Measurements from ENCODE around the gene CCDC47.

Gene CCDC47

DNA sequence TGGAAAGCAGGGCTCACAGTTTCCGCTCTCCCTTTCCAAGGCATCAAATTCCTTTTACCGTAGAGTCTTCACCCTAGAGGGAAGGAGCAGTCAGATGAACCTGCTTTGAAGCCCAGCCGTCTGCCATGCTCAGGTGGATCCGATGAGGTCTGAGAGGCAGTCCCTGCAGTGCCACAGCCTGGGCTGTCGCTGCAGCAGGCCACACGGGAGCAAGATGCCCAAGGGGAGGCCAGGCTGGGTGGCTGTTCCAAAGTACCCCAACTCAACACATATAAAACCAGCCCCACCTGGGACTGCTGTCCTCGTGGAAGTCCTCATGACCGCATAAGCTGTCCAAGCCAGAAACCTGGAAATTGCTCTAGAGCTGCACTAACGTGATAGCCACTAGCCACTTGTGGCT is 68.6 kb downstream of the CCDC47 start:
- DNase-seq (ENCODE audit: extremely low spot score): no peak
- TF ChIP-seq FOXK2 (IDR thresholded peaks at IDR 0.05): no peak
- ChIA-PET CTCF (interaction anchor here (0.6 kb wide), 1 partner anchor 10 kb away, joined by 3 read pairs; no protein-coding TSS in a partner anchor), POLR2A (no interaction called here)

DNA sequence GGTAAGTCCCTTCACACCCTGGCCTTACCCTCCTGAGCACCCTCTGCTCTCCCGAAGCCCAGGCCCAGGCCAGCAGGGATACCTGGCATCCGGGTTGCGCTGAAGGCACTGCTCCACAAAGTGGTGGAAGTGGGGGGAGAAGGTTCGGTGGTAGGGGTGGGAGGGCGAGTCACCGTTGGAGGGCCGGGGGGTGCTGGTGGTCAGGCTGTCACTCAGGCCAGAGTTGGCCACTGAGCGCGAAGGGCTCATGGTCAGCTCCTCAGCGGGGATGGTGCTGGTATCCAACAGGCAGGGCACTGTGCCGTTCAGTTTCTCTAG is 69.2 kb downstream of the CCDC47 start:
- POLR2A ChIA-PET: interaction anchor here (1.2 to 1.3 kb wide), 2 partner anchors 70 to 82 kb away, joined by 3 read pairs; partner anchors contain the start of genes CCDC47, DDX42 and MAP3K3
- TF ChIP-seq NFRKB (IDR thresholded peaks at IDR 0.05) (no peak), ELF4 (IDR thresholded peaks at IDR 0.05) (no peak), TARDBP (IDR thresholded peaks at IDR 0.05) (no peak), FOXK2 (IDR thresholded peaks at IDR 0.05) (no peak), L3MBTL2 (conservative IDR thresholded peaks at IDR 0.05) (no peak), LEF1 (IDR thresholded peaks at IDR 0.05; ENCODE audit: borderline replicate concordance) (no peak), ZNF384 (IDR thresholded peaks at IDR 0.05) (no peak), FOXA1 (IDR thresholded peaks at IDR 0.05) (no peak), SP1 (IDR thresholded peaks at IDR 0.05) (no peak), HDGF (IDR thresholded peaks at IDR 0.05; ENCODE audit: borderline replicate concordance) (no peak), ARNT (IDR thresholded peaks at IDR 0.05) (no peak), CTBP1 (IDR thresholded peaks at IDR 0.05; ENCODE audit: borderline replicate concordance) (no peak), SUZ12 (IDR thresholded peaks at IDR 0.05) (no peak), BHLHE40 (IDR thresholded peaks at IDR 0.05; ENCODE audit: borderline replicate concordance) (no peak), FOXM1 (IDR thresholded peaks at IDR 0.05; ENCODE audit: borderline replicate concordance) (no peak)
- TF ChIP-seq, protein P1, sequence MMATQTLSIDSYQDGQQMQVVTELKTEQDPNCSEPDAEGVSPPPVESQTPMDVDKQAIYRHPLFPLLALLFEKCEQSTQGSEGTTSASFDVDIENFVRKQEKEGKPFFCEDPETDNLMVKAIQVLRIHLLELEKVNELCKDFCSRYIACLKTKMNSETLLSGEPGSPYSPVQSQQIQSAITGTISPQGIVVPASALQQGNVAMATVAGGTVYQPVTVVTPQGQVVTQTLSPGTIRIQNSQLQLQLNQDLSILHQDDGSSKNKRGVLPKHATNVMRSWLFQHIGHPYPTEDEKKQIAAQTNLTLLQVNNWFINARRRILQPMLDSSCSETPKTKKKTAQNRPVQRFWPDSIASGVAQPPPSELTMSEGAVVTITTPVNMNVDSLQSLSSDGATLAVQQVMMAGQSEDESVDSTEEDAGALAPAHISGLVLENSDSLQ (IDR thresholded peaks at IDR 0.05): no peak
- DNase-seq (ENCODE audit: extremely low spot score): no peak
- CTCF ChIA-PET: no interaction called here

GRCh38 chr17:63703556-63704258 is 69.7 kb downstream of the CCDC47 start:
- CTCF ChIA-PET: no interaction called here
- POLR2A ChIA-PET: interaction anchor here (1.2 to 1.4 kb wide), 3 partner anchors 37 to 82 kb away, joined by 3 to 4 read pairs (median 3); partner anchors contain the start of genes CCDC47, DDX42 and MAP3K3
- TF ChIP-seq LEF1 (IDR thresholded peaks at IDR 0.05; ENCODE audit: borderline replicate concordance) (no peak), ZNF384 (IDR thresholded peaks at IDR 0.05) (no peak), SP1 (IDR thresholded peaks at IDR 0.05) (no peak), L3MBTL2 (conservative IDR thresholded peaks at IDR 0.05) (no peak), TARDBP (IDR thresholded peaks at IDR 0.05) (no peak), HDGF (IDR thresholded peaks at IDR 0.05; ENCODE audit: borderline replicate concordance) (no peak), CTBP1 (IDR thresholded peaks at IDR 0.05; ENCODE audit: borderline replicate concordance) (no peak), FOXM1 (IDR thresholded peaks at IDR 0.05; ENCODE audit: borderline replicate concordance) (no peak), BHLHE40 (IDR thresholded peaks at IDR 0.05; ENCODE audit: borderline replicate concordance) (no peak)
- TF ChIP-seq, protein P1 (IDR thresholded peaks at IDR 0.05): no peak

DNA sequence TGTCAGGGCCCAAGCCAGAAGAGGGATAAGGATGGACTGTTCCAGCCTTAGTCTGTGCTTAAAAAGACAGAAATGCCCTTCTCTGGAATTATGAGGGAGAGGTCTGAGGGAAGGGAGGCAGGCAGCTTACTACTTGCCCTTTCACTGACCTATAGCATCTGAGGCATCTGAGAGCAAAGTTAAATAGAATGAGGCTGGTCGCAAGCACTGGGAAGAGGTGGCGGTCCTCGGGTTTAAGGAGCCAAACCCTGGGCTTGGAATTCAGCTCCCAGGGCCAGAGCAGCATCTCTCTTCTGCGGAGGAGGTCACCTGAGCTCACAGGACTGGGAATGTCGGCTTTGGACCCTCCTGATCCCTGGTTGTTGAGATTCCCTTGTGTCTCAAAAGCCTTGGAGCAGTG is 70.4 kb downstream of the CCDC47 start:
- CTCF ChIA-PET: interaction anchor here (0.5 kb wide), 1 partner anchor 1434 kb away, joined by 3 read pairs; the partner anchor contains the start of gene RGS9
- TF ChIP-seq NFRKB (IDR thresholded peaks at IDR 0.05) (no peak), ZNF384 (IDR thresholded peaks at IDR 0.05) (no peak), SUZ12 (IDR thresholded peaks at IDR 0.05) (no peak), FOXM1 (IDR thresholded peaks at IDR 0.05; ENCODE audit: borderline replicate concordance) (no peak), FOXK2 (IDR thresholded peaks at IDR 0.05) (no peak), ELF4 (IDR thresholded peaks at IDR 0.05) (no peak), FOXA1 (IDR thresholded peaks at IDR 0.05) (no peak), HDGF (IDR thresholded peaks at IDR 0.05; ENCODE audit: borderline replicate concordance) (no peak), SP1 (IDR thresholded peaks at IDR 0.05) (no peak), ARNT (IDR thresholded peaks at IDR 0.05) (no peak), BHLHE40 (IDR thresholded peaks at IDR 0.05; ENCODE audit: borderline replicate concordance) (no peak), LEF1 (IDR thresholded peaks at IDR 0.05; ENCODE audit: borderline replicate concordance) (no peak)
- TF ChIP-seq, protein P1 (IDR thresholded peaks at IDR 0.05): no peak
- POLR2A ChIA-PET: interaction anchor here (1.2 to 3.6 kb wide), 4 partner anchors 38 to 81 kb away, joined by 3 to 17 read pairs (median 4); partner anchors contain the start of genes CCDC47, DDX42 and MAP3K3
- no peak for DNase-seq (ENCODE audit: extremely low spot score)

More at GRCh38 chr17:63703556-63704258, 69.7 kb downstream of the CCDC47 start:
- no peak for DNase-seq (ENCODE audit: extremely low spot score)

DNA sequence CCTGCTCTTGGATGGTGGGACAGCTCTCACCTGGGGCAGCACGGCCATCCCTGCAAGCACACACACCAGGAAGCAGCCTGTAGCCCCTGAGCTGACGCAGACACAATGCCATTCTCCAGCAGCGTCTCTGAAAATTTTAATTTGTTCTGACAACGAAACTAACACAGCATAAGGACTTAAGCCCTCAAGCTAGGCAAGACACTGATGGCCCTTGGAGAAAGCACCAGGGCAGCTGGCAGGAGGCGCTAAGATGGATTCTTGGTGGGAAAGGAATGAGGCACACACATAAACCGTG is 70.7 kb downstream of the CCDC47 start:
- POLR2A ChIA-PET: interaction anchor here (1.2 to 3.6 kb wide), 3 partner anchors 38 to 81 kb away, joined by 3 to 17 read pairs (median 4); partner anchors contain the start of genes CCDC47, DDX42 and MAP3K3
- CTCF ChIA-PET: interaction anchor here (0.5 kb wide), 1 partner anchor 1435 kb away, joined by 3 read pairs; the partner anchor contains the start of gene RGS9
- TF ChIP-seq FOXA1 (IDR thresholded peaks at IDR 0.05) (no peak), CTBP1 (IDR thresholded peaks at IDR 0.05; ENCODE audit: borderline replicate concordance) (no peak)
- DNase-seq (ENCODE audit: extremely low spot score): no peak

GRCh38 chr17:63701868-63702720 is 71.3 kb downstream of the CCDC47 start:
- CTCF ChIA-PET: interaction anchor here (0.5 to 1.1 kb wide), 3 partner anchors 9 to 1435 kb away, joined by 3 read pairs; partner anchors contain the start of gene RGS9
- DNase-seq (ENCODE audit: extremely low spot score): no peak
- POLR2A ChIA-PET: interaction anchor here (1.2 to 3.6 kb wide), 4 partner anchors 8 to 80 kb away, joined by 3 to 17 read pairs (median 4); partner anchors contain the start of genes CCDC47, DDX42 and MAP3K3
- TF ChIP-seq L3MBTL2 (conservative IDR thresholded peaks at IDR 0.05) (no peak), NFRKB (IDR thresholded peaks at IDR 0.05) (no peak), BHLHE40 (IDR thresholded peaks at IDR 0.05; ENCODE audit: borderline replicate concordance) (no peak), HDGF (IDR thresholded peaks at IDR 0.05; ENCODE audit: borderline replicate concordance) (no peak), ZNF384 (IDR thresholded peaks at IDR 0.05) (no peak), FOXM1 (IDR thresholded peaks at IDR 0.05; ENCODE audit: borderline replicate concordance) (no peak), ELF4 (IDR thresholded peaks at IDR 0.05) (no peak)
- TF ChIP-seq, protein P1 (IDR thresholded peaks at IDR 0.05): no peak

Data from HEK293T (cell line).